Gastrocnemius medialis (tissue), 4 donors: ENCODE data around the gene APPBP2. TPM values are rescaled to one million over a fixed set of nuclear protein-coding genes. Genes with fewer than 3 reads are reported as not detected.

Source experiments
- ATAC-seq, 2 donors: fragments of 150-250 bp; one replicate each; pipeline ENCODE4 v1.9.1; 2016
- DNase-seq, 2 donors: peaks; one replicate each; pipeline ENCODE4 v3.0.0-alpha.2; 2019
- H3K27ac ChIP-seq, 4 donors: fragments of 200-600 bp; sonication (generic); 1 replicate in 1 of 4; 2 replicates in 3 of 4; pipeline ENCODE4 v1.5.1; 2016 to 2018; ENCODE audit warnings: mild to moderate bottlenecking in 2 of 4, moderate library complexity in 1 of 4
- H3K27me3 ChIP-seq, 3 donors: fragments of 200-600 bp; sonication (generic) in 2 of 3; 1 replicate in 1 of 3; 2 replicates in 2 of 3; pipeline versions ENCODE4 v1.5.1 to v1.6.0; 2016 to 2019; ENCODE audit warnings: mild to moderate bottlenecking in 1 of 3, moderate library complexity in 1 of 3
- H3K36me3 ChIP-seq, 2 donors: fragments of 200-600 bp; sonication (generic) in 1 of 2; one replicate each; pipeline ENCODE4 v1.5.1; 2017 to 2018
- H3K4me1 ChIP-seq, 2 donors: fragments of 200-600 bp; sonication (generic) in 1 of 2; one replicate each; pipeline ENCODE4 v1.5.1; 2016 to 2017; ENCODE audit warnings: mild to moderate bottlenecking in 2 of 2
- H3K4me3 ChIP-seq, 4 donors: fragments of 200-600 bp; sonication (generic) in 3 of 4; 1 replicate in 1 of 4; 2 replicates in 3 of 4; pipeline ENCODE4 v1.5.1; 2016 to 2019; ENCODE audit warnings: mild to moderate bottlenecking in 2 of 4
- H3K9me3 ChIP-seq, 3 donors: fragments of 200-600 bp; sonication (generic) in 2 of 3; 1 replicate in 1 of 3; 2 replicates in 2 of 3; pipeline ENCODE4 v1.5.1; 2016 to 2019
- CTCF ChIP-seq, 5 experiments: fragments of 450-650 bp in 3 of 5; fragments of 200-600 bp in 2 of 5; sonication (generic) in 2 of 5; IDR thresholded peaks in 4 of 5; conservative IDR thresholded peaks in 1 of 5; 1 replicate in 4 of 5; 2 replicates in 1 of 5; pipeline ENCODE4 v1.5.1; 2016 to 2019; ENCODE audit warnings: antibody characterized with exemption in 5 of 5, mild to moderate bottlenecking in 3 of 5, moderate library complexity in 3 of 5
- POLR2A ChIP-seq, 2 donors: fragments of 450-650 bp; IDR thresholded peaks; one replicate each; pipeline ENCODE4 v1.6.1; 2017; ENCODE audit warnings: antibody characterized with exemption in 2 of 2, mild to moderate bottlenecking in 2 of 2, moderate library complexity in 2 of 2
- in situ Hi-C, 4 donors: fragments of 200-750 bp; cut with MboI; loops; one replicate each; pipeline versions ENCODE4 v1.15.0 to v1.8.0; 2017; ENCODE audit warnings: low sequenced_read_pairs in 4 of 4
- intact Hi-C: fragments of 100-400 bp; cut with DNase I; formaldehyde crosslinking; loops from one replicate; pipeline ENCODE4 v1.15.1; 2023; ENCODE audit warnings: low total_unique reads
- total RNA-seq, 4 donors: library from RNA; depleted of rRNA; stranded (reverse); fragments of >200 nt; gene quantifications; one replicate each; pipeline versions ENCODE4 v1.1.0 to v1.2.3, GENCODE V29; 2016

Gene APPBP2
- total RNA-seq, 4 donors from 2014 or later: 14.2 to 21.8 (median 18.1) TPM

- no peak for TF ChIP-seq POLR2A (IDR thresholded peaks at IDR 0.05)
- TF ChIP-seq CTCF (IDR thresholded peaks at IDR 0.05 in 4 of 5, conservative IDR thresholded peaks at IDR 0.05 in 1 of 5): no peak
- intact Hi-C loops: loop anchor here (5.0 kb wide), 1 partner anchor 108 kb away; no protein-coding TSS in a partner anchor
Observed at GRCh38 chr17:60528828-60529227, 2.8 kb upstream of the APPBP2 start.

GRCh38 chr17:60527701-60528100 is 1.7 kb upstream of the APPBP2 start:
- Histone ChIP-seq H3K36me3 (no peaks in the 10 kb centered on the region), H3K4me1 (peaks cover 26 to 27% of the 10 kb centered on the region in 2 donors), H3K27ac (no peak overlapping the region), H3K9me3 (no peaks in the 10 kb centered on the region), H3K27me3 (no peaks in the 10 kb centered on the region), H3K4me3 (no peak overlapping the region)
- intact Hi-C loops (loop anchor here (2.0 to 5.0 kb wide), 2 partner anchors 41 to 110 kb away; no protein-coding TSS in a partner anchor), in situ Hi-C loops (loop anchor here in 1 of 4 donors (10.0 kb wide), 1 partner anchor 47 kb away; no protein-coding TSS in a partner anchor)
- no peak for ATAC-seq
- TF ChIP-seq CTCF (IDR thresholded peaks at IDR 0.05 in 4 of 5, conservative IDR thresholded peaks at IDR 0.05 in 1 of 5) (no peak), POLR2A (IDR thresholded peaks at IDR 0.05) (no peak)
- DNase-seq: no peak

More at GRCh38 chr17:60528828-60529227, 2.8 kb upstream of the APPBP2 start:
- no peak for ATAC-seq
- Histone ChIP-seq H3K4me1 (peaks cover 15 to 16% of the 10 kb centered on the region in 2 donors), H3K27ac (no peak overlapping the region), H3K36me3 (no peaks in the 10 kb centered on the region), H3K9me3 (no peaks in the 10 kb centered on the region), H3K4me3 (no peak overlapping the region), H3K27me3 (no peaks in the 10 kb centered on the region)
- in situ Hi-C loops: loop anchor here in 1 of 4 donors (10.0 kb wide), 1 partner anchor 46 kb away; no protein-coding TSS in a partner anchor
- no peak for DNase-seq

- no peak for ATAC-seq
- in situ Hi-C loops (loop anchor here in 1 of 4 donors (10.0 kb wide), 1 partner anchor 48 kb away; no protein-coding TSS in a partner anchor), intact Hi-C loops (loop anchor here (1.0 to 5.0 kb wide), 3 partner anchors 42 to 111 kb away; partner anchors contain the start of gene PPM1D)
- Histone ChIP-seq H3K9me3 (no peaks in the 10 kb centered on the region), H3K36me3 (no peaks in the 10 kb centered on the region), H3K27ac (peak overlapping the region; percentile 97 to 100 (median 98)), H3K27me3 (no peaks in the 10 kb centered on the region), H3K4me3 (peak overlapping the region; percentile 92 to 98 (median 94)), H3K4me1 (peaks cover 33 to 37% of the 10 kb centered on the region in 2 donors)
- TF ChIP-seq CTCF (IDR thresholded peaks at IDR 0.05 in 4 of 5, conservative IDR thresholded peaks at IDR 0.05 in 1 of 5): no peak
- no peak for TF ChIP-seq POLR2A (IDR thresholded peaks at IDR 0.05)
- no peak for DNase-seq
Observed at GRCh38 chr17:60526726-60527125, 684 bp upstream of the APPBP2 start.

GRCh38 chr17:60525328-60525684 is 736 bp downstream of the APPBP2 start:
- H3K27ac ChIP-seq: peak overlapping the region; percentile 97 to 100 (median 98)
- H3K27me3 ChIP-seq: no peaks in the 10 kb centered on the region
- H3K4me1 ChIP-seq: peaks cover 38 to 43% of the 10 kb centered on the region in 2 donors
- peak overlapping the region; percentile 92 to 98 (median 94) for H3K4me3 ChIP-seq
- intact Hi-C loops (loop anchor here (5.0 kb wide), 1 partner anchor 112 kb away; no protein-coding TSS in a partner anchor), in situ Hi-C loops (loop anchor here in 1 of 4 donors (10.0 kb wide), 1 partner anchor 49 kb away; no protein-coding TSS in a partner anchor)
- peak; percentile 22 to 23 for ATAC-seq
- no peaks in the 10 kb centered on the region for H3K36me3 ChIP-seq
- H3K9me3 ChIP-seq: no peaks in the 10 kb centered on the region
- DNase-seq: no peak
- TF ChIP-seq CTCF (IDR thresholded peaks at IDR 0.05 in 4 of 5, conservative IDR thresholded peaks at IDR 0.05 in 1 of 5): no peak
- no peak for TF ChIP-seq POLR2A (IDR thresholded peaks at IDR 0.05)
